ENCODE measurements around the gene GIGYF1. TPM values are rescaled to one million over a fixed set of nuclear protein-coding genes. Genes with fewer than 3 reads are reported as not detected.

Gene GIGYF1
- total and polyA plus RNA-seq, 2 of the 13 experiments (the other 11 are each of a cell fraction or from before 2014, with no cell fraction given), result 7.6 to 16.1 TPM

DNA sequence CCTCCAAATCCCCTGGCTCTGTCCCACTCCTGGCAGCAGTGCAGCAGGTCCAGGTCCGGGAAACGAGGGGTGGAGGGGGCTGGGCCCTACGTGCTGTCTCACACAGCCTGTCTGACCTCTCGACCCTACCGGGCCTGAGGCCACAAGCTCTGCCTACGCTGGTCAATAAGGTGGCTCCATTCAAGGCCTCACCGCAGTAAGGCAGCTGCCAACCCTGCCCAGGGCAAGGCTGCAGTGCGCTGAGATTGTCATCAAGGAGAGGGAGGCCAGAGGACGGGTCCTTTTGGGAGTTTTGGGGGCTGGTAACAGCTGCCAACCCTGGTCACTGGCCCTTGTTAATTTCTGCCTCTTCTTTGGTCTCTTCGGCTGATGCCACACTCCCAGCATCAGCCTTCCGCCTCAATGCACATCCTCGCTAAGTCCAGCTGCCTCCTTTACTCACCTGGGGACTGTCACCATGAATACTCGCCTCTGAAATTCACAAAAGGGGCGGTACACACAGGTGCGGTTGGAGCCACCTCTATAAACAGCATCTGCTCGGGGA, 29.8 kb upstream of the GIGYF1 start (continued):
- TF ChIP-seq ASH2L (IDR thresholded peaks at IDR 0.05; ENCODE audit: insufficient read length, low read depth, low read length), result no peak
- no peak for TF ChIP-seq CHD4 (IDR thresholded peaks at IDR 0.05; ENCODE audit: borderline replicate concordance, low read length)
- TF ChIP-seq PHF20 (CRISPR knock-in tag; IDR thresholded peaks at IDR 0.05), result peak; percentile 16; the same call in 1 of the 2 replicates
- TF ChIP-seq ZNF276 (CRISPR knock-in tag; IDR thresholded peaks at IDR 0.05; ENCODE audit: low read depth), result no peak
- TF ChIP-seq ZNF879 (CRISPR knock-in tag; IDR thresholded peaks at IDR 0.05), result no peak
- peak; percentile 97 for TF ChIP-seq MED1 (CRISPR knock-in tag; IDR thresholded peaks at IDR 0.05)
- TF ChIP-seq SOX5 (CRISPR knock-in tag; IDR thresholded peaks at IDR 0.05; ENCODE audit: borderline replicate concordance), result peak; percentile 64; the same call in 1 of the 2 replicates
- TF ChIP-seq, protein P1, sequence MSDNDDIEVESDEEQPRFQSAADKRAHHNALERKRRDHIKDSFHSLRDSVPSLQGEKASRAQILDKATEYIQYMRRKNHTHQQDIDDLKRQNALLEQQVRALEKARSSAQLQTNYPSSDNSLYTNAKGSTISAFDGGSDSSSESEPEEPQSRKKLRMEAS (IDR thresholded peaks at IDR 0.05), result peak; percentile 77
- peak; percentile 89 for TF ChIP-seq SAP130 (CRISPR knock-in tag; IDR thresholded peaks at IDR 0.05; ENCODE audit: low read depth)
- TF ChIP-seq MXD4 (CRISPR knock-in tag; IDR thresholded peaks at IDR 0.05), result peak; percentile 59; the same call in 1 of the 2 replicates
- TF ChIP-seq ZNF451 (CRISPR knock-in tag; IDR thresholded peaks at IDR 0.05), result 0 out of 2 replicates have a peak, but pooled peaks have one; percentile 63
- no peak for TF ChIP-seq ZKSCAN8 (CRISPR knock-in tag; IDR thresholded peaks at IDR 0.05; ENCODE audit: borderline replicate concordance)
- no peak for TF ChIP-seq JARID2 (CRISPR knock-in tag; IDR thresholded peaks at IDR 0.05; ENCODE audit: insufficient replicate concordance)
- TF ChIP-seq, protein P2, sequence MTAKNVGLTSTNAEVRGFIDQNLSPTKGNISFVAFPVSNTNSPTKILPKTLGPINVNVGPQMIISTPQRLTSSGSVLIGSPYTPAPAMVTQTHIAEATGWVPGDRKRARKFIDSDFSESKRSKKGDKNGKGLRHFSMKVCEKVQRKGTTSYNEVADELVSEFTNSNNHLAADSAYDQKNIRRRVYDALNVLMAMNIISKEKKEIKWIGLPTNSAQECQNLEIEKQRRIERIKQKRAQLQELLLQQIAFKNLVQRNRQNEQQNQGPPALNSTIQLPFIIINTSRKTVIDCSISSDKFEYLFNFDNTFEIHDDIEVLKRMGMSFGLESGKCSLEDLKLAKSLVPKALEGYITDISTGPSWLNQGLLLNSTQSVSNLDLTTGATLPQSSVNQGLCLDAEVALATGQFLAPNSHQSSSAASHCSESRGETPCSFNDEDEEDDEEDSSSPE (CRISPR knock-in tag; IDR thresholded peaks at IDR 0.05), result peak; percentile 36; the same call in 1 of the 2 replicates
- peak; percentile 89; the same call in 1 of the 2 replicates for TF ChIP-seq ZNF430 (CRISPR knock-in tag; IDR thresholded peaks at IDR 0.05)
- 0 out of 2 replicates have a peak, but pooled peaks have one; percentile 60 for TF ChIP-seq KIAA2018 (CRISPR knock-in tag; IDR thresholded peaks at IDR 0.05; ENCODE audit: borderline replicate concordance)
- no peak for TF ChIP-seq SNRNP70 (IDR thresholded peaks at IDR 0.05; ENCODE audit: low read depth, low read length)

Data from HepG2 (cell line).